ENCODE data around the gene IRAK1. TPM values are rescaled to one million over a fixed set of nuclear protein-coding genes. Genes with fewer than 3 reads are reported as not detected.

Gene IRAK1
- total and polyA plus RNA-seq, 10 of the 15 experiments (the other 5 are each of a cell fraction or from before 2014, with no cell fraction given): 4.2 to 136 (median 39.5) TPM

- H3K9ac ChIP-seq (ENCODE audit: control insufficient read depth, insufficient read depth, low read length): no peak overlapping the region
- RAD21 ChIA-PET (ENCODE audit: unreplicated experiment): no interaction called here
- POLR2A ChIA-PET: no interaction called here
These were observed 8.9 kb upstream of the IRAK1 start for GRCh38 chrX:154028502-154029184.

More at GRCh38 chrX:154028502-154029184, 8.9 kb upstream of the IRAK1 start:
- no TSS peak for BruUV-seq (replicated peaks)
- SMC1A ChIA-PET (ENCODE audit: uncharacterized antibody, unreplicated experiment): no interaction called here
- intact Hi-C loops (cut with micrococcal nuclease; ENCODE audit: unreplicated experiment) (no loop called here), in situ Hi-C loops (cut with MboI) (no loop called here)
- Histone ChIP-seq H4K20me1 (ENCODE audit: control insufficient read depth, insufficient read depth) (no peaks in the 10 kb centered on the region; the same call in 1 of the 2 replicates), H3K27me3 (replicated peaks in 1 of 2; ENCODE audit: control insufficient read depth in 2 of 2, insufficient read depth in 2 of 2, low read length in 1 of 2) (no peaks in the 10 kb centered on the region; a peak in 1 of 4 replicates), H3K9me3 (replicated peaks; ENCODE audit: control insufficient read depth, insufficient read depth, low read length) (no peaks in the 10 kb centered on the region), H2AFZ (ENCODE audit: control insufficient read depth, low read depth, low read length) (no peak overlapping the region), H3K36me3 (ENCODE audit: control insufficient read depth in 2 of 2, insufficient read depth in 2 of 2, low read length in 1 of 2) (peaks cover 0 to 2% of the 10 kb centered on the region in 2 experiments; a peak in 3 of 4 replicates), H3K79me2 (ENCODE audit: control insufficient read depth, insufficient read depth, low read length) (no peaks in the 10 kb centered on the region; the same call in 1 of the 2 replicates), H3K27ac (ENCODE audit: control insufficient read depth, insufficient read depth) (no peak overlapping the region), H3K4me2 (ENCODE audit: control insufficient read depth, insufficient read depth) (no peak overlapping the region), H3K4me3 (no peak overlapping the region), H3K4me1 (ENCODE audit: control insufficient read depth, insufficient read depth, low read length) (no peaks in the 10 kb centered on the region)
- DNase-seq (ENCODE audit: low read depth, low spot score): no peak
- 61% methylated on average over 13 of the region's 13 CpGs for WGBS (ENCODE audit: insufficient coverage, insufficient replicate concordance, low lambda C conversion rate, missing lambda C conversion rate)
- FAIRE-seq: no peak
- TF ChIP-seq DPF2 (IDR thresholded peaks at IDR 0.05): no peak
- TF ChIP-seq ZNF24 (IDR thresholded peaks at IDR 0.05): no peak
- TF ChIP-seq HDAC2 (IDR thresholded peaks at IDR 0.05): no peak
- no peak for TF ChIP-seq BCL11A (IDR thresholded peaks at IDR 0.05; ENCODE audit: low read depth, low read length)
- TF ChIP-seq YBX1 (IDR thresholded peaks at IDR 0.05): no peak
- no peak for TF ChIP-seq EZH2 (IDR thresholded peaks at IDR 0.05; ENCODE audit: borderline replicate concordance, control insufficient read depth, low read depth, low read length)
- no peak for TF ChIP-seq RUNX3 (IDR thresholded peaks at IDR 0.05; ENCODE audit: low read length)
- no peak for TF ChIP-seq RAD51 (IDR thresholded peaks at IDR 0.05)
- TF ChIP-seq MXI1 (IDR thresholded peaks at IDR 0.05; ENCODE audit: low read depth, low read length): no peak
- no peak for TF ChIP-seq STAT1 (conservative IDR thresholded peaks at IDR 0.05)
- no peak for TF ChIP-seq SMARCA5 (IDR thresholded peaks at IDR 0.05)
- TF ChIP-seq NR2F1 (conservative IDR thresholded peaks at IDR 0.05): no peak
- TF ChIP-seq RAD21 (IDR thresholded peaks at IDR 0.05; ENCODE audit: insufficient read depth, low read depth, low read length): no peak
- no peak for TF ChIP-seq NBN (IDR thresholded peaks at IDR 0.05)
- TF ChIP-seq CBX5 (IDR thresholded peaks at IDR 0.05; ENCODE audit: low read depth): no peak
- no peak for TF ChIP-seq EP300 (IDR thresholded peaks at IDR 0.05; ENCODE audit: borderline replicate concordance in 1 of 2, control insufficient read depth in 1 of 2, low read depth in 2 of 2, low read length in 2 of 2)
- no peak for TF ChIP-seq ZBTB4 (CRISPR knock-in tag; IDR thresholded peaks at IDR 0.05)
- TF ChIP-seq TCF12 (IDR thresholded peaks at IDR 0.05; ENCODE audit: low read depth, low read length): no peak
- TF ChIP-seq SPI1 (IDR thresholded peaks at IDR 0.05; ENCODE audit: borderline replicate concordance, insufficient read depth, low read depth, low read length): no peak
- ATAC-seq: no peak
- CTCF ChIA-PET: interaction anchor here (4.4 kb wide), 1 partner anchor 15 kb away, joined by 26 read pairs; no protein-coding TSS in a partner anchor
